K562 (cell line): ENCODE data around the gene ITGAV. TPM values are rescaled to one million over a fixed set of nuclear protein-coding genes. Genes with fewer than 3 reads are reported as not detected.

Experiments
- KDM1A ChIP-seq, 2 experiments: fragments of 450-650 bp; IDR thresholded peaks; 2 replicates each; pipeline ENCODE4 v1.6.1; 2016; ENCODE audit warnings: mild to moderate bottlenecking in 2 of 2
- MGA ChIP-seq: fragments of 450-650 bp; IDR thresholded peaks from 2 replicates; pipeline ENCODE4 v1.6.1; 2016; ENCODE audit warnings: mild to moderate bottlenecking, moderate library complexity
- NR2C2 ChIP-seq, 2 experiments: fragments of 200-800 bp in 1 of 2; sonication (Bioruptor generic) in 1 of 2; sonication (generic) in 1 of 2; formaldehyde crosslinking in 1 of 2; IDR thresholded peaks; 2 replicates each; pipeline versions ENCODE4 v1.6.1 to v1.8.0; 2016 to 2022; ENCODE audit warnings: mild to moderate bottlenecking in 1 of 2, missing compliant biosample characterization in 1 of 2, missing genetic modification characterization in 1 of 2, missing genetic modification reagents in 1 of 2
- PHF21A ChIP-seq: fragments of 450-650 bp; IDR thresholded peaks from 2 replicates; pipeline ENCODE4 v1.6.1; 2017; ENCODE audit warnings: low read depth, borderline replicate concordance
- PREB ChIP-seq: sonication (generic); formaldehyde crosslinking; IDR thresholded peaks from 2 replicates; pipeline ENCODE4 v1.8.1; 2023; ENCODE audit warnings: mild to moderate bottlenecking, missing genetic modification reagents
- STAT5B ChIP-seq: fragments of 250-450 bp; sonication (Bioruptor Pico); IDR thresholded peaks from 2 replicates; pipeline ENCODE4 v1.8.0; 2021; ENCODE audit warnings: mild to moderate bottlenecking, inconsistent platforms
- polyA plus RNA-seq, 8 experiments: library from polyadenylated mRNA; depleted of rRNA in 4 of 8; stranded (reverse) in 5 of 8; unstranded in 3 of 8; fragments of >200 nt; fragmentation: Nextera tagmentation in 2 of 8; fragmentation: Illumina TruSeq in 1 of 8; extraction: Ambion mirVana in 2 of 8; extraction: Trizol in 1 of 8; gene quantifications; 2 replicates each; pipeline versions ENCODE4 v1.2.1 to v1.2.3, GENCODE V29; 2011 to 2014; ENCODE audit warnings: inconsistent platforms in 1 of 8, missing spikeins in 1 of 8
- total RNA-seq, 7 experiments: library from RNA; depleted of rRNA in 6 of 7; stranded (reverse); fragments of >200 nt in 6 of 7; fragmentation: Illumina TruSeq in 2 of 7; extraction: Trizol in 2 of 7; gene quantifications; 2 replicates each; pipeline versions ENCODE4 v1.2.1 to v1.2.3, GENCODE V29; 2011 to 2021; ENCODE audit warnings: low replicate concordance in 1 of 7
- TF ChIP-seq, protein P1 (sequence below): fragments of 250-450 bp; sonication (Bioruptor Pico); IDR thresholded peaks from 2 replicates; pipeline ENCODE4 v1.8.0; 2022; ENCODE audit warnings: inconsistent platforms
- TF ChIP-seq, protein P2 (sequence below): fragments of 250-450 bp; sonication (Bioruptor Pico); IDR thresholded peaks from 2 replicates; pipeline ENCODE4 v1.5.0; 2021; ENCODE audit warnings: mild to moderate bottlenecking, borderline replicate concordance

ITGAV gene
- total and polyA plus RNA-seq, 9 of the 15 experiments (the other 6 are each of a cell fraction or from before 2014, with no cell fraction given), result 3.7 to 17.7 (median 10.7) TPM

GRCh38 chr2:186588940-186589611, 780 bp upstream of the ITGAV start (continued):
- TF ChIP-seq MGA, result 0 out of 2 replicates have a peak, but pooled peaks have one; percentile 13
- TF ChIP-seq, protein P1, sequence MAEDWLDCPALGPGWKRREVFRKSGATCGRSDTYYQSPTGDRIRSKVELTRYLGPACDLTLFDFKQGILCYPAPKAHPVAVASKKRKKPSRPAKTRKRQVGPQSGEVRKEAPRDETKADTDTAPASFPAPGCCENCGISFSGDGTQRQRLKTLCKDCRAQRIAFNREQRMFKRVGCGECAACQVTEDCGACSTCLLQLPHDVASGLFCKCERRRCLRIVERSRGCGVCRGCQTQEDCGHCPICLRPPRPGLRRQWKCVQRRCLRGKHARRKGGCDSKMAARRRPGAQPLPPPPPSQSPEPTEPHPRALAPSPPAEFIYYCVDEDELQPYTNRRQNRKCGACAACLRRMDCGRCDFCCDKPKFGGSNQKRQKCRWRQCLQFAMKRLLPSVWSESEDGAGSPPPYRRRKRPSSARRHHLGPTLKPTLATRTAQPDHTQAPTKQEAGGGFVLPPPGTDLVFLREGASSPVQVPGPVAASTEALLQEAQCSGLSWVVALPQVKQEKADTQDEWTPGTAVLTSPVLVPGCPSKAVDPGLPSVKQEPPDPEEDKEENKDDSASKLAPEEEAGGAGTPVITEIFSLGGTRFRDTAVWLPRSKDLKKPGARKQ (CRISPR knock-in tag), result 0 out of 2 replicates have a peak, but pooled peaks have one; percentile 69
- no peak for TF ChIP-seq PREB
- no peak for TF ChIP-seq STAT5B (CRISPR knock-in tag)
- TF ChIP-seq, protein P2, sequence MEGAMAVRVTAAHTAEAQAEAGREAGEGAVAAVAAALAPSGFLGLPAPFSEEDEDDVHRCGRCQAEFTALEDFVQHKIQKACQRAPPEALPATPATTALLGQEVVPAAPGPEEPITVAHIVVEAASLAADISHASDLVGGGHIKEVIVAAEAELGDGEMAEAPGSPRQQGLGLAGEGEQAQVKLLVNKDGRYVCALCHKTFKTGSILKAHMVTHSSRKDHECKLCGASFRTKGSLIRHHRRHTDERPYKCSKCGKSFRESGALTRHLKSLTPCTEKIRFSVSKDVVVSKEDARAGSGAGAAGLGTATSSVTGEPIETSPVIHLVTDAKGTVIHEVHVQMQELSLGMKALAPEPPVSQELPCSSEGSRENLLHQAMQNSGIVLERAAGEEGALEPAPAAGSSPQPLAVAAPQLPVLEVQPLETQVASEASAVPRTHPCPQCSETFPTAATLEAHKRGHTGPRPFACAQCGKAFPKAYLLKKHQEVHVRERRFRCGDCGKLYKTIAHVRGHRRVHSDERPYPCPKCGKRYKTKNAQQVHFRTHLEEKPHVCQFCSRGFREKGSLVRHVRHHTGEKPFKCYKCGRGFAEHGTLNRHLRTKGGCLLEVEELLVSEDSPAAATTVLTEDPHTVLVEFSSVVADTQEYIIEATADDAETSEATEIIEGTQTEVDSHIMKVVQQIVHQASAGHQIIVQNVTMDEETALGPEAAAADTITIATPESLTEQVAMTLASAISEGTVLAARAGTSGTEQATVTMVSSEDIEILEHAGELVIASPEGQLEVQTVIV (CRISPR knock-in tag), result no peak
- peak; percentile 43 to 64; a peak in 3 of 4 replicates for TF ChIP-seq KDM1A (IDR thresholded peaks at IDR 0.05)
- 0 out of 2 replicates have a peak, but pooled peaks have one; percentile 7 for TF ChIP-seq NR2C2 (CRISPR knock-in tag; IDR thresholded peaks at IDR 0.05)
- no peak; the same call in 1 of the 2 replicates for TF ChIP-seq NR2C2 (tag; IDR thresholded peaks at IDR 0.05)
- TF ChIP-seq PHF21A, result 0 out of 2 replicates have a peak, but pooled peaks have one; percentile 5
